ENCODE measurements around the gene SEZ6L2. TPM values are rescaled to one million over a fixed set of nuclear protein-coding genes. Genes with fewer than 3 reads are reported as not detected.
A peak's percentile ranks its signal among the peaks of the same experiment; 100 is the strongest.
"Not testable (repeated sequence)": the region's sequence is repeated elsewhere in the genome, so short reads cannot be mapped to it uniquely, and the experiment has no call there.

The SEZ6L2 gene
- total RNA-seq, result under 1 TPM; 0.15 to 0.56 (median 0.32) TPM
- long read RNA-seq, result 0 reads

DNA sequence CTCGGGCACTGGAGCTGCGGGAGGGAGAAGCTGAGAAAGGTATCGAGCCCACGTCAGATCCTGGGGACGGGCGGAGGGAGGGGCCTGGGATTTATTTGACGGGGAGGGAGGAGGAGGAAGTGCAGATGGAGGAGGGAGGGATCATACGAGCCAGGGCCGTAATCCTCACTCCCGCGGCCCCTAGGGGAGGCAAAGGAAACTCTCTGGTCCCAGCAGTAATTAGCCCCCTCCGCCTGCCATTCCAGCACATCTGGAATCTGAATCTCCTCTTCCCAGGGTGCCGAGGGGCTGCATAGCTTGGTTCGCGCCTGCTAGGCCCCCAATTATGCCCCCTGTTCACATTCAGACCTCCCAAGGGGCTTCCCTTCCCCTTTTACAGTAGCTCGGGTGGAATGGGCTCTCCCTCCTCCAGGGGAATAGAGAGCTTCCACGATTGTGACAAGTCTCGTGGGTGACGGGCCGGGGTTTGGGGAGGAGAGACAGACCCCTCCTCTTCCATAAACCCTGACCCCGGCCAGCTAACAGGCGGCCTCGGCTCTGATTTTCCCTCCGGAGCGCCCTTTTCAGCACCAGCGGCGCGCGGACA is at the start of gene SEZ6L2:
TSS of gene SEZ6L2 (minus strand) at position 35 of the 586 bp plus-strand sequence. CDS start 531 bp downstream, outside the sequence.
- no peak within 1 kb of the TSS for H3K27ac ChIP-seq
- intact Hi-C loops (cut with DNase I), result no loop called here

DNA sequence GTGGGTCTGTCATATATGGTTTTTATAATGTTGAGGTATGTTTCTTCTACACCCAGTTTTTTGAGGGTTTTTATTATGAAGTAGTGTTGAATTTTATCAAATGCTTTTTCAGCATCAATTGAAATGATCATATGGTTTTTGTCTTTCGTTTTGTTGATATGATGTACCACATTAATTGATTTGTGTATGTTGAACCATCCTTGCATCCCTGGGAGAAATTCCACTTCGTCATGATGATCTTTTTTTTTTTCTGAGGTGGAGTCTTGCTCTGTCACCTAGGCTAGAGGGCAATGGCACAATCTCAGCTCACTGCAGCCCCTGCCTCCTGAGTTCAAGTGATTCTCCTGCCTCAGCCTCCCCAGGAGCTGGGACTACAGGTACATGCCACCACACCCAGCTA is 48.5 kb upstream of the SEZ6L2 start:
- no peak for ATAC-seq
- intact Hi-C loops (cut with DNase I), result no loop called here
- Histone ChIP-seq H3K27ac (no peak overlapping the region), H3K27me3 (no peaks in the 10 kb centered on the region), H3K4me1 (no peaks in the 10 kb centered on the region), H3K36me3 (no peaks in the 10 kb centered on the region), H3K9me3 (no peaks in the 10 kb centered on the region), H3K4me3 (no peak overlapping the region)
- DNase-seq, result no peak
- TF ChIP-seq POLR2A (IDR thresholded peaks at IDR 0.05), result no peak
- TF ChIP-seq, protein P1, sequence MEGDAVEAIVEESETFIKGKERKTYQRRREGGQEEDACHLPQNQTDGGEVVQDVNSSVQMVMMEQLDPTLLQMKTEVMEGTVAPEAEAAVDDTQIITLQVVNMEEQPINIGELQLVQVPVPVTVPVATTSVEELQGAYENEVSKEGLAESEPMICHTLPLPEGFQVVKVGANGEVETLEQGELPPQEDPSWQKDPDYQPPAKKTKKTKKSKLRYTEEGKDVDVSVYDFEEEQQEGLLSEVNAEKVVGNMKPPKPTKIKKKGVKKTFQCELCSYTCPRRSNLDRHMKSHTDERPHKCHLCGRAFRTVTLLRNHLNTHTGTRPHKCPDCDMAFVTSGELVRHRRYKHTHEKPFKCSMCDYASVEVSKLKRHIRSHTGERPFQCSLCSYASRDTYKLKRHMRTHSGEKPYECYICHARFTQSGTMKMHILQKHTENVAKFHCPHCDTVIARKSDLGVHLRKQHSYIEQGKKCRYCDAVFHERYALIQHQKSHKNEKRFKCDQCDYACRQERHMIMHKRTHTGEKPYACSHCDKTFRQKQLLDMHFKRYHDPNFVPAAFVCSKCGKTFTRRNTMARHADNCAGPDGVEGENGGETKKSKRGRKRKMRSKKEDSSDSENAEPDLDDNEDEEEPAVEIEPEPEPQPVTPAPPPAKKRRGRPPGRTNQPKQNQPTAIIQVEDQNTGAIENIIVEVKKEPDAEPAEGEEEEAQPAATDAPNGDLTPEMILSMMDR (IDR thresholded peaks at IDR 0.05), result no peak
- 57% methylated on average over 2 of the region's 2 CpGs for WGBS (ENCODE audit: insufficient coverage, low coverage, low lambda C conversion rate, missing lambda C conversion rate)

More for the DNA sequence above, at the start of gene SEZ6L2:
- ATAC-seq, result peak in 2 of 4 donors; percentile 23 to 35
- TF ChIP-seq POLR2A (IDR thresholded peaks at IDR 0.05), result no peak
- TF ChIP-seq, protein P1 (IDR thresholded peaks at IDR 0.05), result no peak
- no peaks in the 10 kb centered on the region for H3K9me3 ChIP-seq
- 2% methylated on average over 27 of the region's 29 CpGs for WGBS (ENCODE audit: insufficient coverage, low coverage, low lambda C conversion rate, missing lambda C conversion rate)
- H3K27me3 ChIP-seq, result no peaks in the 10 kb centered on the region
- DNase-seq, result peak in 1 of 3 donors; percentile 34
- no peaks in the 10 kb centered on the region for H3K4me1 ChIP-seq
- H3K4me3 ChIP-seq, result peak within 1 kb of the TSS; percentile 51 to 57 (median 56)
- H3K36me3 ChIP-seq, result no peaks in the 10 kb centered on the region

GRCh38 chr16:29943846-29944799 is 44.8 kb upstream of the SEZ6L2 start:
- TF ChIP-seq POLR2A (IDR thresholded peaks at IDR 0.05), result no peak
- TF ChIP-seq, protein P1 (IDR thresholded peaks at IDR 0.05), result no peak
- WGBS (ENCODE audit: insufficient coverage, low coverage, low lambda C conversion rate, missing lambda C conversion rate), result 74% methylated on average over 11 of the region's 11 CpGs

DNA sequence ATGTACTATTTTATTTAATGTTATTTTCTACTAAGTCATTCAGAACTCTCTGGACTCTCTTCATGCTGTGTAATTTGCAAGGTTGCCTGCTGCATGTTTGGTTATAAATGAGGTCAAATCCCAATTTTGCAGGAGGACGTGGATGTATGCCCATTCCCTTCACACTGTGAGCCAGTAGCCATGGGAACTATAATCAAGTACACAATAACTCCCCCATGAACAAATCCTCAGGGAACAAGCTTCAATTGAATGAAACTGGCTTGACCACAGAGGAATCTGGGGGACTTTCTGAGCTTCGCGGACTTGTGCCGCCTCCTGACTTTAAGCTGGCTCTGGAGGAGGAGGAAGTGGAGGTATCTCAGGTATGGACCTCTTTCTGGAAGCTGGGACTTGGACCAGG is 41.3 kb upstream of the SEZ6L2 start:
- DNase-seq (no peak), ATAC-seq (no peak)
- H3K36me3 ChIP-seq, result no peaks in the 10 kb centered on the region
- no peaks in the 10 kb centered on the region for H3K9me3 ChIP-seq
- no peaks in the 10 kb centered on the region for H3K27me3 ChIP-seq
- WGBS (ENCODE audit: insufficient coverage, low coverage, low lambda C conversion rate, missing lambda C conversion rate), result 67% methylated on average over 1 of the region's 4 CpGs
- no peak overlapping the region for H3K4me3 ChIP-seq
- TF ChIP-seq, protein P1 (IDR thresholded peaks at IDR 0.05), result no peak
- no peak for TF ChIP-seq POLR2A (IDR thresholded peaks at IDR 0.05)
- H3K4me1 ChIP-seq, result no peaks in the 10 kb centered on the region
- intact Hi-C loops (cut with DNase I), result no loop called here
- no peak overlapping the region for H3K27ac ChIP-seq

More at GRCh38 chr16:29943846-29944799, 44.8 kb upstream of the SEZ6L2 start:
- DNase-seq (no peak), ATAC-seq (peak in 2 of 4 donors; percentile 35 to 78)
- no peak overlapping the region for H3K27ac ChIP-seq
- H3K4me3 ChIP-seq, result no peak overlapping the region
- intact Hi-C loops (cut with DNase I), result no loop called here
- no peaks in the 10 kb centered on the region for H3K36me3 ChIP-seq
- H3K9me3 ChIP-seq, result no peaks in the 10 kb centered on the region
- H3K4me1 ChIP-seq, result no peaks in the 10 kb centered on the region
- no peaks in the 10 kb centered on the region for H3K27me3 ChIP-seq

DNA sequence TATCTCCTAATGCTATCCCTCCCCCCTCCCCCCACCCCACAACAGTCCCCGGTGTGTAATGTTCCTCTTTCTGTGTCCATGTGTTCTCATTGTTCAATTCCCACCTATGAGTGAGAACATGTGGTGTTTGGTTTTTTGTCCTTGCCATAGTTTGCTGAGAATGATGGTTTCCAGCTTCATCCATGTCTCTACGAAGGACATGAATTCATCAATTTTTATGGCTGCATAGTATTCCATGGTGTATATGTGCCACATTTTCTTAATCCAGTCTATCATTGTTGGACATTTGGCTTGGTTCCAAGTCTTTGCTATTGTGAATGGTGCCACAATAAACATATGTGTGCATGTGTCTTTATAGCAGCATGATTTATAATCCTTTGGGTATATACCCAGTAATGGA is 32.4 kb upstream of the SEZ6L2 start:
- H3K9me3 ChIP-seq; H3K4me3 ChIP-seq; ATAC-seq; intact Hi-C loops (cut with DNase I); H3K36me3 ChIP-seq; H3K27me3 ChIP-seq; H3K27ac ChIP-seq; H3K4me1 ChIP-seq; DNase-seq: not testable (repeated sequence)
- 81% methylated on average over 2 of the region's 2 CpGs for WGBS (ENCODE audit: insufficient coverage, low coverage, low lambda C conversion rate, missing lambda C conversion rate)

All from right lobe of liver (tissue), 6 donors.